HG03039 (cell line): ENCODE data around the gene NID1.
"Not testable (repeated sequence)": the region's sequence is repeated elsewhere in the genome, so short reads cannot be mapped to it uniquely, and the experiment has no call there.

Source experiments
- ATAC-seq: cut with Tn5 transposase; IDR thresholded peaks from one replicate; pipeline ENCODE4 v1.9.1; 2021; ENCODE audit warnings: mild to moderate bottlenecking, moderate library complexity; ENCODE audit not compliant: unreplicated experiment

Gene NID1

DNA sequence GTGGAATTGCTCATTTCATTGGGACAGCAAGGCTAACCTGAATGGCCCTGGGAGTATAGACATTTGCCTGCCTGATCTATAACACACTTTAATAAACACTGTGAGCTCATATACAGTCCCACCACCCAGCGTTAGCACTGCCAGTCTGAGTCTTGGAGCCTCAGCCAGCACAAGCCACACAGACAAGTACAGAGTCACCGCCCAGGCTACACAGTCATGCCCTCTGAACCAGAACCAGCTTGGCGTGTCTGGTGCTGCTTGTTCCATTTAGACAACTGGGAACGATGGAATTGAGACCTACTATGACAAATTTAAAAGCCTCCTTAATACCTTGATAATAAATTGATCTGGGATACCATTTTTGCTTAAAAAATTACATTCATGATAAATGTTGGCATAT, 31.6 kb downstream of the NID1 start:
- ATAC-seq, result no peak

DNA sequence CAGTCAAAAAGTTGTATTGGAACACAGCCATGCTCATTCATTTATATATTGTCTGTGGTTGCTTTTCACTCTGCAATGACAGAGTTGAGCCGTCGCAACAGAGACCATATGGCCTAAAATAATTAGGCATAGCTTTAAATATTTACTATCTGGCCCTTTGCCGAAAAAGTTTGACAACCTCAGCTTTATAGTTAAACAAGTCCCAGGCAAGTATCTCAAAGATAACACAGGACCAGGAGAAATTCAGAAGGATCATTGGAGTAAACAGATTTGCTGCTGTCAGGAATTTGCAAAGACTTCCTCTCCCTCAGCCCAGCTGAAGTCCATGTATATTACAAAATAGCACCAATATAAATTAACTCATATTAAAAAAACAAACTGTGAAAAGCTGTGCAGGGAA, 34.4 kb downstream of the NID1 start:
- ATAC-seq, result no peak

DNA sequence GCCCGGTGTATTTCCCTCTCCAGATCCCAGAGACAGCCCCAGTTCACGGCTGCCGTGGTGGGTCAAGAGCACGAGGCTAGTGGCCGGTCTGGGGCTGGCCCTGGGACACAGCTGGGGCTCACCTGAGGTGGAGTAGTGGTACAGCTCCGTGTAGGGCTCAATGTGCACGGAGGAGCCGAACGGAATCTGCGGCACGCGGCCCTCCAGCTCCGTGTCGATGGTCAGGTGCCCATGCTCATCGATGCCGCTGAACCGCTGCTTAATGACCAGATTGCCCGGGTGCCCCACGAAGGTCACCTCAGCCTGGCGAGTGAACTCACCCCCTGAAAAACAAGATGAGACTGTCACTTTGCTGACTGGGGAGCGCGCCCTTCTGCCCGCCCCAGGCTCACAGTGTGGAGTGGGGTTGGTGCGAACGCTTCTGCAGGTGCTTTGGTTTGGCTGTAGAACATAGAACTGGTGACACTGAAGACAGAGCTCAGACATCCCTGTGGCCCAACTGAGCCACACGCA, 35.4 kb downstream of the NID1 start:
- ATAC-seq, result no peak

DNA sequence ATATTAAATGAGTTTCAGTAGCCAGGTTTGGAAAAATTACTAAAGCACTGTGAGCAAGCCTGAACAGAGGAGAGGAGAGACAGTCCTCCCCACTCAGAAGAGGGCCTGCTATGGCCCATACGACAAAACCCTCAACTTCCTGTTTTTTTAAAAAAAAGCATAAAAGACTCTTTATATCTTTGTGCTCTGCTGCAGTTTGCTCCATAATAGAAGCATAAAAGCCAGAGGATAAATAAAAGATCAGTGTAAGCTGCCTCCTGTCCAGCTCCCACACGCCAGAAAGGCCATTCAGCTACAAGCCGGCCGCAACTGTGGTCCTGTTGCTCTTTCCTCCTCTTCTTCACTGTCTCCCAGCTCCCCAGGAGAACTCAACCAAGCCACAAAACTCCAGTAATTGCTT, 37.8 kb downstream of the NID1 start:
- no peak for ATAC-seq

DNA sequence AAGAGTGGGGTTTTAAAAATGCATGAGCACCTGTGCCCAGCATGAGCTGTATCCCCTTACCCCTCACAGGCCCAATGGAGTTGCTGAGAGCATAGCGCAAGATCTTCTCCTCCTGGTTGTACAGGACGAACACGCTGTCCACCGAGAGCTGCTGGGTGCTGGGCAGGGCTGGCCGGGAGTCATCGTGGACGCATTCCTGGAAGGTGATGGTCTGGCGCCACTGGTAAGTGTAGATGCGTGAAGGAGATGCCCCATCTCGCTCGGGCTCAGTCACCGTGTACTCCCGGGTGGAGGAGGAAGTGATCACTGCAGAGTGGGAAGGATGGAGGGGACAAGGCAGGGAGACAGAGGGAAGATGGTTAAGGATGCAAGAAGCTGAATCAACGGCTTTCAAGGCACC, 39.1 kb downstream of the NID1 start:
- ATAC-seq, result no peak

DNA sequence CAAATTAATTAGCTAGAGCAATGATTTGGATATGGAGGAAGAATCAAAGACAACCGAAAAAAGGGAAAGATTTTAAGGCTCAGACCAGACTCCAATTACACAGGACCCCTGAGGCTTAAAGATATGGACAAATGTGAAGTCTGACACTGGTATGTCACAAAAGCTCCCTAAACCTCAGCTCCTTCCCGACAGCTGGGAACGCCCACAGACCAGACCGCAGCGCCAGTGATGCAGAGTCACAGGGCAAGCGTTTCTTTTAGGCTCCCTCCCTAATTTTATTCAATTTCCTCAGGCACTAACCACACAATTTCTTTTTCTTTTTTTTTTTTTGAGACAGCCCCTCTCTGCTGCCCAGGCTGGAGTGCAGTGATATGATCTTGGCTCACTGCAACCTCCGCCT, 40.2 kb downstream of the NID1 start:
- ATAC-seq, result no peak

DNA sequence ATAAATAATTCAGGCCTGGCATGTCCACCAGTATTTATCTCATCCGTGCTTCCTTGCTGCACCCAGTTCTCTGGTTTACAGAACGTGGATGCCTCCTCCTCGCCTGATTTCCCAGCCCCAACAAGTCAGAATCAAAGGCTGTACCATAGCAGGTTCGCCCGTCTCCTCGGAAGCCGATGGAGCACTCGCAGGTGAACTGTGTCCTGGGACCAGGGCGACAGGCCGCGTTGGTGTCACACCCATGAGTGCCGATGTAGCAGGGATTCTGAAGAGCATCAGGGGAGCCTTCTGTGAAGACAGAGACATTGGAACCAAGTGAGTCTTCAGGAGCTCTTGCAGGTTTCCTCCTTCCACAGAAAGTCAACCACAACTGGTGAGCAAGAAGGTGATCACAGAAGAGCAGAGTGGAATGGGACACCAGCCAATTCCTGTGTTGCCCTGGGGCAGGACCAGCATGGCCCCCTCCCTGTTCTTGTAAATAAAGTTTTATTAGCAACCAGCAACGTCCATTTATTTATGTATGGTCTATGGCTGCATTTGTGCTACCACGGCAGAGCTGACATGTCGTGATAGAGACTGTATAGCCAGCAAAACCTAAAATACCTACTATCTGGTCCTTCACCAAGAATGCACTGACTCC, 40.8 kb downstream of the NID1 start:
- no peak for ATAC-seq

DNA sequence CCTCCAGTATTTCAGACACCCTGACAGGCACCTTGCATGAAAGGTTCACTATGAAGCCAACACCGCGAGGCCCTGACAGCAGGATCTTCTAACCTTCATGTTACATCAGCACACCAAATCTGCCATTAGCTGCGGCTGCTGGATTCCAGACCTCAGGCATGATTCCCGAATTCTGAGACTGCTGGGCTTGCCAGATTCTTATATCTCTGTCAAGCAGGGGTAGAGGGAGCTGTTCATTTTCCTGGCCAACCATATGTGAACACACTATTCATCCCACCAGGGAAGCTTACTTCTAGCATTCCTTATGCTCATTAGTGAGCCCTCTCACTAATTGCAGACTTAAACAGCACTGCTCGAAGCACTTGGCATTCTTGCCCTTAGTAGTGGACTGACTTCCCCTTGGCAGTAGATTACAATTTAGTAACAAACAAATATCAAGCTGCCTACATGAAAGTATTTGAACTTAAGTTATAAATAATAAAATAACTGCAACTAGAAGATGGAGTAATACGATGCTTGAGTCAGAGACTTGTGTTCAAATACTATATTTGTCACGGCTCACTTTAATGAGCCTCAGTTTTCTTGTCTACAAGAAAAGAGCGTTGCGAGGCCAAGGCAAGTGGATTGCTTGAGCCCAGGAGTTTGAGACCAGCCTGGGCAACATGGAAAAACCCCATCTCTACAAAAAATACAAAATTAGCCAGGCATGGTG, 43.3 kb downstream of the NID1 start:
- ATAC-seq, result no peak

DNA sequence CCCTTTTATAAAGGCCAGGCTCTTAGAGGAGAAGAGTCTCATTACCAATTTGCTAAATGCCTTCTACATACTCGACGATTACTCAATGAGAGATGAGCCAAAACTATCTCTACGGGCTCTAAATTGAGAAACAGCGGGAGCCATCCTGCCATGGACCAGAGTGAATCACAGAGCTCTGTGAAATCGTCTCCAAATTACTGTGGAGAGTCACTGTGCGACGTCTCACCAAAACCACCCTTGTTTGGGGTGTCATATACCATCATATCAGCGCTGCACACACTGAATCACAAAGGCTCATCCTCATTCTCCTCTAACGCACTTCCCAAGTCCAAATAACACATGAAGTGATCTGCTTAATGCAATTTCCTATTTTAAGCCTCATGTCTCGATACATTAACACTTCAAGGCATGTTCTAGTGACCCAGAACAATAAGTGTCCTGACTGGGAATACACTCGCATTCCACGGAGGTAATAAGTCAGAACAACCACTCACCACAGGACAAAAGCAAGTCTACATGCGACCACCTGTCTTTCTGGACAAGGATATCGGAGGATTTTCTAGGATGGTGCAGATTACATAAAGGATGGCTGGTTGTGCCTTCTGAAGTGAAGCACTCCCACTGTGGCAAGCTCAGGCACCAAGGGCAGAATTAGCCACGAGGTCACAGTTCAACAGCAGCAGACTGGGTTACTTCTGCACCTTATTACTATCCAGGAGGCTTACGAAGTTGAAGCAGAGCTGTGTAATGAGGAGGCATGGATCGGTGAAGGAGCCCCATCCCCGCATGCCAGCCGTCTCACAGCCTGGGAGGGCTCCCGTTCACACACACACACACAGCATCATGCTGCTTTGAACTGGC, 44.3 kb downstream of the NID1 start:
- ATAC-seq, result no peak

DNA sequence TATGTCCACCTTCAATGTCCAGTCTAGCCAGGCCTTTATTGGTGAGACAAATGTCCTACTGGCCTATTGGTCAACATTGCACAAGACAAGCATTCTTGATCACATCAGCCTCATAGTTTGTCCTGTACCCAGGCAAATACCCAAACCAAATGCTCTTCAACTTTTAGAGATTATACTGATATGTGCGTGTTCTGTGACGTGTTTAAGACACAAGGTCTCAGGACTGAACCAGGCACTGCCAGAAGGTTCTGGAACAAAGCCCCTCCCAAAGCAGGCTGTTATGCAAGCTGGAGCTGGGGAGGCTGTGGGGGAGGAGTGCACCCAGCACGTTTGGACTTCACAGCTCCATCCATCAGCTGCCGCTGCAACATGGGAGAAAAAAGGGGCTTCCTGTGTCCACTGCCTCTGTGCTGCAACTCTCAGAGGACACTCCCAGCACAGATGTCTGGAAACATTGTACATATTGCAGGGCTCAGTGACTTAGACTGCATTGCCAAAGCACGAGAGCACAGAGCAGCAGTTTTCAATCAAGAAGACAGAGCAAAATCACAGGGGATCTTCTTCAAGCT, 45.9 kb downstream of the NID1 start:
- no peak for ATAC-seq

DNA sequence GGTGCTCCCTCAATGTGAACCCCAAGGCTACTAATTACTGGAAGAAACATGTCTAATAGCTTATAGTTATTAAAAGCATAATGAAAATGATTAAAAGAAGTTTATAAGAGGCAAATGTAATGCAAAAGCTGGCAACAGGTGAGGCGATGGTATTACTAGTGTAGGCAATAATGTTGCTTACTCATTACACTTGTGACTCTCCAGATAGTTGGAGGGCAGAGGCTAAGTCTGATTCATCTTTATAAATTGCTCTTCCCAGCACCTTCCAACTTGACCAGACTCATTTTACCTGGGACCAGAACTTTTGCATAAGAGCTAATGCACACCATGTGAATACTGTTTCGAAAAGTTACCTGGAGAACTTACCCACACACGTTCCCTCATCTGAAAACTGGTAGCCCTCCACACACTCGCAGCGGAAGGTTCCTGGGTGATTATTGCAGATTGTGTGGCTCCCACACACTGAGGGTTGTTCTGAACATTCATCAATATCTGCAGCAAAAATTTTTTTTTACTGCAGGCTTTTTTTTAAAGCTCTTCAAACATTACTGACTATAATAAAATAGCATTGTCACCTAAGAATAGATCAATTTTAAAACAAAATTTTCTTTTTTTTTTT, 48.0 kb downstream of the NID1 start:
- no peak for ATAC-seq

DNA sequence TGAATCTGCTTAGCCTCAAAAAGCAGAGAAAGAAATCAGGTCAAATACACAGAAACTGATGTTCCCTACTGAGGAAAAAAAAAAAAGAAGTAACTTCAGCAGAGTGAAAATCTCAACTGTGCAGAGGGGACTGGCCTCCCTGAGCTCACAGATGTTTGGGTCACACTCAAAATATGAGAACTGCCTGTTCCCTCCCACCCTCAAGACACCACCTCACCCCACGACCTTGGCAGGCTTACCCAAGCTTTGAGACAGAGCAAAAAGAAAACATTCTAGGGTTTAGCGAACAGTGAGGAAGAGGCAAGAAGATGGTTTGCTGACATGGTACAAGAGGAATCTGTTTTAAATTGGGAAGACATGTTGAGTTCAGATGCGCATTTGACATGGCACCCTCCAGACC, 48.8 kb downstream of the NID1 start:
- no peak for ATAC-seq

DNA sequence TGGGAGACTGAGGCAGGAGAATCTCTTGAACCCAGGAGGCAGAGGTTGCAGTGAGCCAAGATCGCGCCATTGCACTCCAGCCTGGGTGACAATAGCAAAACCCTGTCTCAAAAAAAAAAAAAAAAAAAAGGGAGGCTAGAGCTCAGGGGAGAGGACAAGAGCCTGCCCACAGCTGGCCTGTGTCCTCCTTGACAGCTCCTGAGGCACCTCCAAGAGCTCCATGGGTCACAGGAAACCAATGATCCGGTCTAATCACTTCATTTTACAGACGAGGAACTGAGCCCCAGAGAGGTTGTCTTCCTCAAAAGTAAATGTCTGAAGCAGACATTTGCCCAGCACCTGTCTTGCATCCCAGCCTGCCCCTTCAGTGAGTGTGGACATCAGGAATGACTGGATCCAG, 49.4 kb downstream of the NID1 start:
- no peak for ATAC-seq

DNA sequence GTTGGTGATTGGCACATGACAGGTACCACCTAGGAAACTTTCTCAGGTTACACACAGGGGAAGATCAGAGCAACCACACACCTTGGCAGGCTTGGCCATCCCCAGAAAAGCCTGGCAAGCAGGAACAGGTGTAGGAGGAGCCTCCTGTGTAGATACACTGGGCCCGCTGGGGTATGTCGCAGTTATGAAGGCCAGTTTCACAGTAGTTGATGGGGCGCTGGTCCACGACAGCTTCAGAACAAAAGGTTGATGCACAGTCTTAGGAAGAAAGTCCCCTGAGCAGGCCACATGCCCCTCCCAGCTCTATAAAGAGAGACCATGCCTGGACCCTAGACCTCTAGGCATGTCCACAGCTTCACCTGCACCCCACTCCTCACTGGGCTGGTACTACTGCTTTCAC, 51.6 kb downstream of the NID1 start:
- ATAC-seq, result no peak

DNA sequence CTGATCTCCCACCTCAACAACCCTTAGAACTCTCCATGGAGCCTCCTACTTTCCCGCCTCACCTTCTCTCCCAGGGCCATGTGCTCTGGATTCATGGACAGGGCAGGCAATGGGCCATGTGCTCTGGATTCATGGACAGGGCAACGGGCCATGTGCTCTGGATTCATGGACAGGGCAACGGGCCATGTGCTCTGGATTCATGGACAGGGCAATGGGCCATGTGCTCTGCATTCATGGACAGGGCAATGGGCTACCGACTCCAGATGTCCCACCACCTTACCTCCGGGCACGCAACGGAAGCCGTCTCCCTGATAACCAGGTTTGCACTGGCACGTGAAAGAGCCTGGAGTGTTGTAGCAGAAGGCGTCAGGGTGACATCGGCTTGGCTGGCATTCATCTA, 53.2 kb downstream of the NID1 start:
- no peak for ATAC-seq

DNA sequence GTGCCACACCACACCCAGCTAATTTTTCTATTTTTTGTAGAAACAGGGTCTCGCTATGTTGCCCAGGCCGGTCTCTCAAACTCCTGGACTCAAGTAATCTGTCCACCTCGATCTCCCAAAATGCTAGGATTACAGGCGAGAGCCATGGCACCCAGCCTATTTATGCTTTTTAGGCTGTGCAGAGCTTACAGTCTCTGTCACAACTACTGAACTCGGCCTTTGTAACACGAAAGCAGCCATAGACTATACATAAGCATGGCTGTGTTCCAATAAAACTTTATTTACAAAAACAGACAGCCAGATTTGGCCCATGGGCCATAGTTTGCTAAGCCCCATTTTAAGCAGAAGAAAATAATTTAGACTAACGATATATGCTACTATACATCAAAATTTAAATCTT, 54.4 kb downstream of the NID1 start:
- ATAC-seq, result no peak

DNA sequence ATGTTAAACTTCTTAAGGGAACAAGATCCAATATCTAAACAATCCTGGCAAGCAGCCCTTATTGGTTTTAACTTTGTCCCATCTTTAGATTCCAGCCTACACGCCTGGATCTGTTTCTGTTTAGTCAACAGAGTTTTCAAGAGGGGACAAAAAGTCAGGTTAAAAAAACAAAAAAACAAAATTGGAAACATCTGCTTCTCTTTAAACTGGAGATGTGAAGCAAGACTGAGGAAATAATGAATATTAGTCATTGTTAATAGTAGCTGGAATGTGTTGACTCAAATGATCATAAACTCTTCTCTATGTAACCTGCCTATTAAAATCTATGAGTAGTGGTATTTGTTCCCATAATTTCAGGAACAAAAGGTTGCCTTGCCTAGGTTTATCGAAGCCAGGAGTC, 55.0 kb downstream of the NID1 start:
- no peak for ATAC-seq

DNA sequence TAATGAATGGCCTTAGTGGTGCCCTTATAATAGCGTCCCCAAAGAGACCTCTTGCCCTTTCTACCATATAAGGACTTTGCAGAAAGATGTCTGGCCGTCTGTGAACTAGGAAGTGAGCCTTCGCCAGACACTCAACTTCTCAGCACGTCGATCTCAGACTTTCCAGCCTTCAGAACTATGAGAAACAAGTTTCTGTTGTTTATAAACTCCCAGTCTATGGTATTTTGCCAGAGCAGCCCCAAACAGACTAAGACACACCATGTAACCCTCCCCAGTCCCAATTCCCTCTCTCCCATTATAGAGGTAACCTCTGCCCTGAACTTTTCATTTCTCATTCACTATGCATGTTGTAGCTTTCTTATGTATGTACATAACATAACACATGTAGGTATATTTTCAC, 55.7 kb downstream of the NID1 start:
- ATAC-seq, result no peak

DNA sequence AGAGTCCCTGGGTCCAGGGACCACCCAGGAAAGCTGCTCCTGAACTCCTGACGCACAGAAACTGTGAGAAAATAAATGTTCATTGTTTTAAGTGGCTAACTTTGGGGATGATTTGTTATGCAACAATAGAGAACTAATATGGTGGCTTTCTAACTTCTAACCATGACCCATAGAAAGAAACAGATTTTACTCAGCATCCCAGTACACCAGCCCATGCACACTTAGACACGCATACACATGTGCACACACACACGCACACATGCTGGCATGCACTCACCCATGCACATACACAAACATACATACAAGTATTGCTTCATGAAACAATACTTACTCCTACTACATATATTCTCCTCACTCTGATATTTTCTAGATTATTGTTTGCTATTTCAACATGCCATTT, 57.1 kb downstream of the NID1 start:
- no peak for ATAC-seq

DNA sequence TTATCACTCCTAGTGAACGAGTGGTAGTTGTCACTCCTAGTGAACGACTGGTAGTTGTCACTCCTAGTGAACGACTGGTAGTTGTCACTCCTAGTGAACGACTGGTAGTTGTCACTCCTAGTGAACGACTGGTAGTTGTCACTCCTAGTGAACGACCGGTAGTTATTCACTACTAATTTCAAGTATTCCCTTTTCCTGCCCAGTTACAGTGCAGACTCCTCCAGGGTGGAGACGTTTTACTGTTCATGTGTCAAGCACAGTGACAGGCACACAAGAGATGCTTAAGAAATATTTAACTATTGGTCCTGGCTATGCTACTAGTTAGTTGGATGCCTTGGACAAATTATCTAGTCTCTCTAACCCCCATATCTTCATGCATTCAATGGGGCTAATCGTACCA, 61.8 kb downstream of the NID1 start:
- ATAC-seq, result not testable (repeated sequence)

DNA sequence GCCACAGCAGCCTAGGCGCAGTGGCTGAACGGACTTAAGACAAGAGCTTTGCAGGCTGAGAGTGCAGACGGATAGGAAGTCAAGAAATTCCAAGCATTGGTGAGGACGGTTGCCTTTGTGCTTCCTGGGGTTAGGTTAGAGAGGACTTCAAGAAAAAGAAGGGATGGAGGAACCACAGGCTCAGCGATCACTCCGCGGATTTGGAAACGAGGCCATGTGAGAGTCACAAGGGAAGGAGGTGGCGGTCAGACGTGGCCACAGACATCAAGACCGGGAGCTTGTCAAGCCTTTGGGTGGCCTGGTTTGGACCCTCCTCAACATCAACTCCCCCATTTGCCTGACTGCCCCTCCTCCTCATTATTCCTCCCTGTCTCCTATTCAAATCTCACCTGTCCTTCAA, 62.3 kb downstream of the NID1 start:
- ATAC-seq, result no peak
